K562 (cell line): Measurements from ENCODE around the gene SLC16A2. TPM values are rescaled to one million over a fixed set of nuclear protein-coding genes. Genes with fewer than 3 reads are reported as not detected.

ENCODE experiments used
- ATAC-seq: fragments of 200-7000 bp; cut with Tn5 transposase; 3 replicates; pipeline ENCODE4 v1.9.1; 2020; ENCODE audit warnings: moderate library complexity
- BruUV-seq: library from RNA; stranded (reverse); fragments of 400-500 nt; replicated peaks from 2 replicates; lab custom pipeline; 2021; lab: Mats Ljungman, UMichigan
- CTCF ChIA-PET: fragments of 300-600 bp; formaldehyde crosslinking; extraction: SDS; loops from one replicate; lab custom pipeline; 2021; ENCODE audit warnings: low intra/inter-chr PET ratio; lab: Yijun Ruan, JAX
- POLR2A ChIA-PET: fragments of 300-600, 350-650 bp; sonication (Branson Sonifier 250); formaldehyde crosslinking; extraction: SDS; loops from one replicate; lab custom pipeline; 2021; ENCODE audit warnings: antibody characterized with exemption, inconsistent platforms; lab: Yijun Ruan, JAX
- DNase-seq, 4 experiments: peaks; one replicate each; pipeline versions ENCODE4 v3.0.0 to v3.0.0-alpha.2; 2011 to 2018; ENCODE audit warnings: low spot score in 3 of 4, mixed read lengths in 3 of 4; ENCODE audit errors: extremely low read depth in 1 of 4
- FAIRE-seq: peaks from 2 replicates; lab custom pipeline; 2011; peaks lifted over from hg19 to GRCh38; lab: Jason Lieb, UNC
- H2AFZ ChIP-seq: 2 replicates; pipeline ENCODE4 v1.6.0; 2011; ENCODE audit warnings: low read depth, low read length, control low read depth, inconsistent platforms
- H3K27ac ChIP-seq: fragments of 200-600 bp; 3 replicates; pipeline ENCODE4 v1.8.0; 2011; ENCODE audit warnings: low read depth, mild to moderate bottlenecking, control low read depth, inconsistent platforms, low read length, moderate library complexity, mixed read lengths; ENCODE audit errors: extremely low read depth
- H3K27me3 ChIP-seq, 2 experiments: fragments of 300-600 bp in 1 of 2; 2 replicates in 1 of 2; 3 replicates in 1 of 2; pipeline versions ENCODE4 v1.6.0 to v1.8.0; 2011; ENCODE audit warnings: inconsistent platforms in 2 of 2, low read length in 2 of 2, mild to moderate bottlenecking in 1 of 2, mixed read lengths in 1 of 2, moderate library complexity in 1 of 2; ENCODE audit not compliant: control insufficient read depth in 2 of 2, insufficient read depth in 2 of 2
- H3K36me3 ChIP-seq: fragments of 300-600 bp; 3 replicates; pipeline ENCODE4 v1.8.0; 2011; ENCODE audit warnings: mild to moderate bottlenecking, low read length, inconsistent platforms; ENCODE audit not compliant: control insufficient read depth, insufficient read depth
- H3K4me1 ChIP-seq, 2 experiments: fragments of 200-600 bp in 1 of 2; replicated peaks in 1 of 2; 2 replicates in 1 of 2; 3 replicates in 1 of 2; pipeline versions ENCODE4 v1.5.1 to v1.8.0; 2011; ENCODE audit warnings: inconsistent platforms in 2 of 2, low read length in 2 of 2, mild to moderate bottlenecking in 1 of 2, mixed read lengths in 1 of 2, moderate library complexity in 1 of 2; ENCODE audit not compliant: control insufficient read depth in 2 of 2, insufficient read depth in 2 of 2
- H3K4me2 ChIP-seq: 2 replicates; pipeline ENCODE4 v1.6.1; 2011; ENCODE audit warnings: low read length, control low read depth, inconsistent platforms, mixed read lengths; ENCODE audit not compliant: insufficient read depth
- H3K4me3 ChIP-seq: fragments of 200-600 bp; sonication (generic), shearing (Covaris generic); 2 replicates; pipeline ENCODE4 v1.5.1; 2016; ENCODE audit warnings: control low read depth, inconsistent platforms
- H3K79me2 ChIP-seq: fragments of 200-600 bp; 3 replicates; pipeline ENCODE4 v1.8.0; 2011; ENCODE audit warnings: low read length, inconsistent platforms; ENCODE audit not compliant: control insufficient read depth, insufficient read depth
- H3K9ac ChIP-seq, 2 experiments: 2 replicates each; pipeline versions ENCODE4 v1.6.0 to v1.6.1; 2011; ENCODE audit warnings: low read depth in 2 of 2, low read length in 2 of 2, control low read depth in 1 of 2, inconsistent platforms in 1 of 2, mild to moderate bottlenecking in 1 of 2, mixed read lengths in 1 of 2; ENCODE audit not compliant: insufficient read depth in 1 of 2
- H3K9me1 ChIP-seq: one replicate; pipeline ENCODE4 v1.6.0; 2011; ENCODE audit warnings: inconsistent platforms, mild to moderate bottlenecking, low read length, moderate library complexity; ENCODE audit not compliant: control insufficient read depth, insufficient read depth
- H3K9me3 ChIP-seq: replicated peaks from 2 replicates; pipeline ENCODE4 v1.5.1; 2011; ENCODE audit warnings: low read depth, low read length, inconsistent platforms; ENCODE audit not compliant: control insufficient read depth, insufficient read depth
- H4K20me1 ChIP-seq: replicated peaks from 2 replicates; pipeline ENCODE4 v1.6.1; 2011; ENCODE audit warnings: low read length, inconsistent platforms, mixed read lengths; ENCODE audit not compliant: control insufficient read depth, insufficient read depth
- CBX2 ChIP-seq: fragments of 200-600 bp; sonication (generic); IDR thresholded peaks from one replicate; pipeline ENCODE4 v1.6.1; 2012; ENCODE audit warnings: mild to moderate bottlenecking, low read length, inconsistent platforms; ENCODE audit not compliant: insufficient read depth, poor library complexity, severe bottlenecking
- CHD1 ChIP-seq: fragments of 200-600 bp; sonication (generic); IDR thresholded peaks from one replicate; pipeline ENCODE4 v1.6.1; 2012; ENCODE audit warnings: mild to moderate bottlenecking, moderate library complexity, low read length, inconsistent platforms
- CHD2 ChIP-seq: IDR thresholded peaks from 2 replicates; pipeline ENCODE4 v1.6.1; 2011; ENCODE audit warnings: low read depth, low read length
- ETV5 ChIP-seq: sonication (generic); formaldehyde crosslinking; IDR thresholded peaks from 2 replicates; pipeline ENCODE4 v1.4.0; 2020; ENCODE audit warnings: low read depth, mild to moderate bottlenecking, missing genetic modification reagents
- FOXA3 ChIP-seq, 2 experiments: fragments of 450-650 bp in 1 of 2; sonication (generic) in 1 of 2; formaldehyde crosslinking; IDR thresholded peaks in 1 of 2; conservative IDR thresholded peaks in 1 of 2; 2 replicates each; pipeline versions ENCODE4 v1.4.0 to v1.8.0; 2020 to 2022; ENCODE audit warnings: mild to moderate bottlenecking in 2 of 2, missing genetic modification reagents in 1 of 2
- MBD2 ChIP-seq: sonication (generic); IDR thresholded peaks from 2 replicates; pipeline ENCODE4 v1.6.1; 2016; ENCODE audit warnings: low read depth, borderline replicate concordance
- PTBP1 ChIP-seq: fragments of 200-400 bp; formaldehyde crosslinking; IDR thresholded peaks from 2 replicates; pipeline ENCODE4 v1.6.1; 2017; ENCODE audit warnings: low read depth, low read length
- SAFB ChIP-seq: fragments of 200-400 bp; formaldehyde crosslinking; IDR thresholded peaks from 2 replicates; pipeline ENCODE4 v1.6.1; 2017; ENCODE audit warnings: low read depth, low read length, borderline replicate concordance
- SIX5 ChIP-seq, 2 experiments: IDR thresholded peaks; 2 replicates each; pipeline ENCODE4 v1.6.1; 2011; ENCODE audit warnings: low read length in 2 of 2, borderline replicate concordance in 1 of 2, low read depth in 1 of 2, mild to moderate bottlenecking in 1 of 2, moderate library complexity in 1 of 2; ENCODE audit not compliant: insufficient read depth in 1 of 2
- TAF15 ChIP-seq: fragments of 200-400 bp; formaldehyde crosslinking; IDR thresholded peaks from 2 replicates; pipeline ENCODE4 v1.6.1; 2017; ENCODE audit warnings: mild to moderate bottlenecking, low read depth, low read length, moderate library complexity
- ZNF263 ChIP-seq: sonication (generic); formaldehyde crosslinking; IDR thresholded peaks from 2 replicates; pipeline ENCODE4 v1.8.0; 2022; ENCODE audit warnings: mild to moderate bottlenecking, missing genetic modification reagents, borderline replicate concordance
- ZNF444 ChIP-seq: fragments of 250-450 bp; sonication (Bioruptor Pico); IDR thresholded peaks from 2 replicates; pipeline ENCODE4 v1.4.0; 2020; ENCODE audit warnings: mild to moderate bottlenecking, moderate library complexity
- WGBS: fragments of 100-300 bp; shearing (Covaris generic); methylation state at CpG from one replicate; pipeline ENCODE4 v1.1.6; 2016; ENCODE audit warnings: low coverage, mixed read lengths; ENCODE audit not compliant: insufficient coverage; ENCODE audit errors: missing lambda C conversion rate; 5-methylcytosine and 5-hydroxymethylcytosine counted together
- in situ Hi-C: fragments of 300-500 bp; cut with MboI; formaldehyde crosslinking; loops from 4 replicates; pipeline ENCODE4 v1.15.0; 2018; ENCODE audit warnings: inconsistent platforms, mixed read lengths
- intact Hi-C: fragments of 100-400 bp; cut with micrococcal nuclease; formaldehyde crosslinking; loops from 2 replicates; pipeline ENCODE4 v1.14.2; 2022
- polyA plus RNA-seq, 8 experiments: library from polyadenylated mRNA; depleted of rRNA in 4 of 8; stranded (reverse) in 5 of 8; unstranded in 3 of 8; fragments of >200 nt; fragmentation: Nextera tagmentation in 2 of 8; fragmentation: Illumina TruSeq in 1 of 8; extraction: Ambion mirVana in 2 of 8; extraction: Trizol in 1 of 8; gene quantifications; 2 replicates each; pipeline versions ENCODE4 v1.2.1 to v1.2.3, GENCODE V29; 2011 to 2014; ENCODE audit warnings: inconsistent platforms in 1 of 8, missing spikeins in 1 of 8
- total RNA-seq, 7 experiments: library from RNA; depleted of rRNA in 6 of 7; stranded (reverse); fragments of >200 nt in 6 of 7; fragmentation: Illumina TruSeq in 2 of 7; extraction: Trizol in 2 of 7; gene quantifications; 2 replicates each; pipeline versions ENCODE4 v1.2.1 to v1.2.3, GENCODE V29; 2011 to 2021; ENCODE audit warnings: low replicate concordance in 1 of 7
- TF ChIP-seq, protein P1 (sequence below): sonication (generic); formaldehyde crosslinking; IDR thresholded peaks from 2 replicates; pipeline ENCODE4 v1.8.1; 2023; ENCODE audit warnings: mild to moderate bottlenecking, missing genetic modification reagents
- TF ChIP-seq, protein P2 (sequence below): fragments of 250-450 bp; sonication (Bioruptor Pico); IDR thresholded peaks from 2 replicates; pipeline ENCODE4 v1.4.0; 2020

Gene SLC16A2
- total and polyA plus RNA-seq, 9 of the 15 experiments (the other 6 are each of a cell fraction or from before 2014, with no cell fraction given) = 0.07 TPM; not detected in 8

DNA sequence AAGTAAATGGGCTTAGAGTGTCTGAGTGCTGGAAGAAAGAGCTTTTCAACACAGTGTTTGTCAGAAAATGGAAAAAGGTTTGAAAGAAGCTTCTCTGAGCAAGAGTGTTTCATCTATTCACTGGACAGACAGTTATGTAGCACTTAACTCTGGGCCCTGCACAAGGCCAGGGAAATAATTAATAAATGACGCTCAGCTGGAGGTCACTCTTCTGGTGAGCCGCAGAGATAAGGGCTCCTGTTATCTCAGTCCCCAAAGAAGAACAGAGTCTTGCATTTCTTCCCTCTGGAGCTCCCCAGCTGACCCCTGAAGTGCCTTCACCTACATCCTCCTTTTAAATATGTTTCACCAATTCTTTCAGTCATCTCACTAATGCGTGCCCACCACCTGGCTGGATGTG is 90.4 kb downstream of the SLC16A2 start:
- Histone ChIP-seq H3K4me2 (no peak overlapping the region), H3K79me2 (no peaks in the 10 kb centered on the region), H2AFZ (no peak overlapping the region), H3K27ac (no peak overlapping the region), H3K4me1 (no peaks in the 10 kb centered on the region), H3K36me3 (no peaks in the 10 kb centered on the region), H3K4me3 (no peak overlapping the region), H3K27me3 (no peaks in the 10 kb centered on the region), H3K9ac (no peak overlapping the region), H4K20me1 (no peaks in the 10 kb centered on the region), H3K9me3 (no peaks in the 10 kb centered on the region), H3K9me1 (no peaks in the 10 kb centered on the region)
- in situ Hi-C loops = no loop called here
- FAIRE-seq (no peak), ATAC-seq (no peak), DNase-seq (no peak)
- POLR2A ChIA-PET = no interaction called here
- intact Hi-C loops = no loop called here
- CTCF ChIA-PET = no interaction called here
- no TSS peak for BruUV-seq
- WGBS = 10% methylated on average over 3 of the region's 3 CpGs
- TF ChIP-seq SIX5 (IDR thresholded peaks at IDR 0.05; ENCODE audit: borderline replicate concordance in 1 of 2, insufficient read depth in 1 of 2, low read depth in 1 of 2, low read length in 2 of 2) (no peak), FOXA3 (CRISPR knock-in tag; conservative IDR thresholded peaks at IDR 0.05 in 1 of 2, IDR thresholded peaks at IDR 0.05 in 1 of 2) (no peak), CBX2 (no peak), PTBP1 (no peak), CHD1 (no peak), MBD2 (no peak), ZNF263 (CRISPR knock-in tag) (no peak), SAFB (no peak), CHD2 (no peak), ZNF444 (CRISPR knock-in tag) (no peak), TAF15 (no peak), ETV5 (CRISPR knock-in tag) (no peak)
- TF ChIP-seq, protein P1, sequence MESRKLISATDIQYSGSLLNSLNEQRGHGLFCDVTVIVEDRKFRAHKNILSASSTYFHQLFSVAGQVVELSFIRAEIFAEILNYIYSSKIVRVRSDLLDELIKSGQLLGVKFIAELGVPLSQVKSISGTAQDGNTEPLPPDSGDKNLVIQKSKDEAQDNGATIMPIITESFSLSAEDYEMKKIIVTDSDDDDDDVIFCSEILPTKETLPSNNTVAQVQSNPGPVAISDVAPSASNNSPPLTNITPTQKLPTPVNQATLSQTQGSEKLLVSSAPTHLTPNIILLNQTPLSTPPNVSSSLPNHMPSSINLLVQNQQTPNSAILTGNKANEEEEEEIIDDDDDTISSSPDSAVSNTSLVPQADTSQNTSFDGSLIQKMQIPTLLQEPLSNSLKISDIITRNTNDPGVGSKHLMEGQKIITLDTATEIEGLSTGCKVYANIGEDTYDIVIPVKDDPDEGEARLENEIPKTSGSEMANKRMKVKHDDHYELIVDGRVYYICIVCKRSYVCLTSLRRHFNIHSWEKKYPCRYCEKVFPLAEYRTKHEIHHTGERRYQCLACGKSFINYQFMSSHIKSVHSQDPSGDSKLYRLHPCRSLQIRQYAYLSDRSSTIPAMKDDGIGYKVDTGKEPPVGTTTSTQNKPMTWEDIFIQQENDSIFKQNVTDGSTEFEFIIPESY (CRISPR knock-in tag) = no peak
- TF ChIP-seq, protein P2, sequence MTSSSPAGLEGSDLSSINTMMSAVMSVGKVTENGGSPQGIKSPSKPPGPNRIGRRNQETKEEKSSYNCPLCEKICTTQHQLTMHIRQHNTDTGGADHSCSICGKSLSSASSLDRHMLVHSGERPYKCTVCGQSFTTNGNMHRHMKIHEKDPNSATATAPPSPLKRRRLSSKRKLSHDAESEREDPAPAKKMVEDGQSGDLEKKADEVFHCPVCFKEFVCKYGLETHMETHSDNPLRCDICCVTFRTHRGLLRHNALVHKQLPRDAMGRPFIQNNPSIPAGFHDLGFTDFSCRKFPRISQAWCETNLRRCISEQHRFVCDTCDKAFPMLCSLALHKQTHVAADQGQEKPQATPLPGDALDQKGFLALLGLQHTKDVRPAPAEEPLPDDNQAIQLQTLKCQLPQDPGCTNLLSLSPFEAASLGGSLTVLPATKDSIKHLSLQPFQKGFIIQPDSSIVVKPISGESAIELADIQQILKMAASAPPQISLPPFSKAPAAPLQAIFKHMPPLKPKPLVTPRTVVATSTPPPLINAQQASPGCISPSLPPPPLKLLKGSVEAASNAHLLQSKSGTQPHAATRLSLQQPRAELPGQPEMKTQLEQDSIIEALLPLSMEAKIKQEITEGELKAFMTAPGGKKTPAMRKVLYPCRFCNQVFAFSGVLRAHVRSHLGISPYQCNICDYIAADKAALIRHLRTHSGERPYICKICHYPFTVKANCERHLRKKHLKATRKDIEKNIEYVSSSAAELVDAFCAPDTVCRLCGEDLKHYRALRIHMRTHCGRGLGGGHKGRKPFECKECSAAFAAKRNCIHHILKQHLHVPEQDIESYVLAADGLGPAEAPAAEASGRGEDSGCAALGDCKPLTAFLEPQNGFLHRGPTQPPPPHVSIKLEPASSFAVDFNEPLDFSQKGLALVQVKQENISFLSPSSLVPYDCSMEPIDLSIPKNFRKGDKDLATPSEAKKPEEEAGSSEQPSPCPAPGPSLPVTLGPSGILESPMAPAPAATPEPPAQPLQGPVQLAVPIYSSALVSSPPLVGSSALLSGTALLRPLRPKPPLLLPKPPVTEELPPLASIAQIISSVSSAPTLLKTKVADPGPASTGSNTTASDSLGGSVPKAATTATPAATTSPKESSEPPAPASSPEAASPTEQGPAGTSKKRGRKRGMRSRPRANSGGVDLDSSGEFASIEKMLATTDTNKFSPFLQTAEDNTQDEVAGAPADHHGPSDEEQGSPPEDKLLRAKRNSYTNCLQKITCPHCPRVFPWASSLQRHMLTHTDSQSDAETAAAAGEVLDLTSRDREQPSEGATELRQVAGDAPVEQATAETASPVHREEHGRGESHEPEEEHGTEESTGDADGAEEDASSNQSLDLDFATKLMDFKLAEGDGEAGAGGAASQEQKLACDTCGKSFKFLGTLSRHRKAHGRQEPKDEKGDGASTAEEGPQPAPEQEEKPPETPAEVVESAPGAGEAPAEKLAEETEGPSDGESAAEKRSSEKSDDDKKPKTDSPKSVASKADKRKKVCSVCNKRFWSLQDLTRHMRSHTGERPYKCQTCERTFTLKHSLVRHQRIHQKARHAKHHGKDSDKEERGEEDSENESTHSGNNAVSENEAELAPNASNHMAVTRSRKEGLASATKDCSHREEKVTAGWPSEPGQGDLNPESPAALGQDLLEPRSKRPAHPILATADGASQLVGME = no peak
